Heart left ventricle (tissue), 13 donors: ENCODE results near the gene EEF2K.

Experiments
- POLR2A ChIP-seq, 2 donors: fragments of 450-650 bp; IDR thresholded peaks; one replicate each; pipeline ENCODE4 v1.6.1; 2017; ENCODE audit warnings: antibody characterized with exemption in 2 of 2, mild to moderate bottlenecking in 2 of 2, moderate library complexity in 2 of 2
- TF ChIP-seq, protein P1 (sequence below), 12 donors: fragments of 200-600 bp; sonication (generic) in 4 of 12; IDR thresholded peaks; one replicate each; pipeline versions ENCODE4 v1.5.0 to v1.8.0; 2018 to 2022; ENCODE audit warnings: antibody characterized with exemption in 12 of 12, mild to moderate bottlenecking in 5 of 12
- donor health status: ischemic (EF 13 %, LVEDD 7.1; RV severe dilation, severe dysfunction).
- donor health status: DM: no; HTN: yes; CAD: no.
- donor health status: DM: no; HTN: no; CAD: no.
- donor health status: ischemic (EF 25% LVEDD 6.9; RV normal size, moderate dysfunction).
- donor health status: ischemic (EF 25% LVEDD 5.7; RV mildly dilated, moderate dysfunction).
- donor health status: ischemic (EF 35%, LVEDD 5.7; RV mildly dilated, moderate dysfunction).
- donor health status: nonischemic (EF 11% LVEDD 7.7; RV severe dilation, severe dysfunction).
- donor health status: DM: yes; HTN: yes; CAD: no.
- donor health status: PGD.
- donor health status: ischemic (EF 29% LVEDD 5.4; RV normal size, mild dysfunction).
- donor health status: nonischemic (EF 23%, LVEDD 6.1; RV moderate dilation, normal function).

DNA sequence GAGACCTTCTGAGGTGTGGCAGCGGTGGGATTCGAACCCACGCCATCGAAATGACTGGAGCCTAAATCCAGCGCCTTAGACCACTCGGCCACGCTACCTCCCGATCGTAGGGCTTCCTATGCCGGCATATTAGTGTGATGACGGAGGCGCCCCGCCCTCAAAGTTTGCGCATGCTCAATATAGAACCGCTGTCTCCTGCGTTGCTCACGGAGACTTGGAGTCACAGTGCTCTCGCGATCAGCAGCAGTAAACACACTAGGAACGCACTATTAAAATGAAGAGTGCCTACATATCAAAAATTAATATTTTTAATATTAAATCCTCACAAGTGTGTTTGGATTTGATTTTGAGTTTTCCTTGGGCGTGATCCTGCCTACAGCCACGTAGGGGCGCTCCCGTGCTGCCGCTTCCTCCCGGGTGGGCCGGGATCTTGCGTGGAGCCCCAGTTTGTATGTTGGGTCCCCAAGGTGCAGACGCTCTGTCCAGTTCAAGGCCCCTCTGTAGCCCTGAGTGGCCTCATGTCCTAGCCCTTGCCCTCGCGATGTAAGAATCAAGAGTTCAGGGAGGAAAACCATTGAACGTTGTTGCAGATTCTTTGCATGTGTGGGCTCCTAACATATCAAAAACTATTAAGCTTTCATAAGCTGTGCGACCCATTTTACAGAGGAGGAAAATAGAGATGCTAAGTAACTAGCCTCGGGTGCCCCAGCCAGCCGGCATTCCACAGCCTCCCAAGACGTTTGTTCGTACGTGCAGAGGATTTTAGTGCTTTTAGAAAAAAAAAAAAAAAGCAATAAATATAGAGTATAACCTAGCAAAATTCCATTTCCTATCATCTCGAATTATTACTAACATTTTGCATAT is 10.2 kb upstream of the EEF2K start:
- TF ChIP-seq, protein P1, sequence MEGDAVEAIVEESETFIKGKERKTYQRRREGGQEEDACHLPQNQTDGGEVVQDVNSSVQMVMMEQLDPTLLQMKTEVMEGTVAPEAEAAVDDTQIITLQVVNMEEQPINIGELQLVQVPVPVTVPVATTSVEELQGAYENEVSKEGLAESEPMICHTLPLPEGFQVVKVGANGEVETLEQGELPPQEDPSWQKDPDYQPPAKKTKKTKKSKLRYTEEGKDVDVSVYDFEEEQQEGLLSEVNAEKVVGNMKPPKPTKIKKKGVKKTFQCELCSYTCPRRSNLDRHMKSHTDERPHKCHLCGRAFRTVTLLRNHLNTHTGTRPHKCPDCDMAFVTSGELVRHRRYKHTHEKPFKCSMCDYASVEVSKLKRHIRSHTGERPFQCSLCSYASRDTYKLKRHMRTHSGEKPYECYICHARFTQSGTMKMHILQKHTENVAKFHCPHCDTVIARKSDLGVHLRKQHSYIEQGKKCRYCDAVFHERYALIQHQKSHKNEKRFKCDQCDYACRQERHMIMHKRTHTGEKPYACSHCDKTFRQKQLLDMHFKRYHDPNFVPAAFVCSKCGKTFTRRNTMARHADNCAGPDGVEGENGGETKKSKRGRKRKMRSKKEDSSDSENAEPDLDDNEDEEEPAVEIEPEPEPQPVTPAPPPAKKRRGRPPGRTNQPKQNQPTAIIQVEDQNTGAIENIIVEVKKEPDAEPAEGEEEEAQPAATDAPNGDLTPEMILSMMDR (IDR thresholded peaks at IDR 0.05): peak; percentile 89 to 99 (median 94)
- TF ChIP-seq POLR2A (IDR thresholded peaks at IDR 0.05): peak in 1 of 2 donors; percentile 56
